SK-N-SH treated with all-trans-retinoic acid at 6 μM for 48 hours (cell line): ENCODE measurements around the gene LACRT.

Experiments
- ATAC-seq: fragments of 200-7000 bp; cut with Tn5 transposase; 3 replicates; pipeline ENCODE4 v1.9.1; 2020; ENCODE audit warnings: mild to moderate bottlenecking, moderate library complexity
- ARNTL ChIP-seq: fragments of 450-650 bp; formaldehyde crosslinking; IDR thresholded peaks from 2 replicates; pipeline ENCODE4 v1.5.0; 2020; ENCODE audit warnings: low read depth, mild to moderate bottlenecking, moderate library complexity, borderline replicate concordance
- BACH2 ChIP-seq: fragments of 250-450 bp; sonication (Bioruptor Pico); IDR thresholded peaks from 2 replicates; pipeline ENCODE4 v1.9.0; 2021; ENCODE audit warnings: mild to moderate bottlenecking, borderline replicate concordance
- CSDC2 ChIP-seq: fragments of 250-450 bp; sonication (Bioruptor Pico); IDR thresholded peaks from 2 replicates; pipeline ENCODE4 v1.5.0; 2020; ENCODE audit warnings: mild to moderate bottlenecking, moderate library complexity
- ESRRG ChIP-seq: fragments of 250-450 bp; sonication (Bioruptor Pico); IDR thresholded peaks from 2 replicates; pipeline ENCODE4 v1.6.1; 2021; ENCODE audit warnings: mild to moderate bottlenecking
- GLIS3 ChIP-seq: fragments of 250-450 bp; sonication (Bioruptor Pico); IDR thresholded peaks from 2 replicates; pipeline ENCODE4 v1.5.0; 2020; ENCODE audit warnings: mild to moderate bottlenecking, moderate library complexity
- ISL1 ChIP-seq: fragments of 250-450 bp; sonication (Bioruptor Pico); IDR thresholded peaks from 2 replicates; pipeline ENCODE4 v2.1.2; 2022; ENCODE audit warnings: mild to moderate bottlenecking, moderate library complexity
- OSR1 ChIP-seq: fragments of 250-450 bp; sonication (Bioruptor Pico); IDR thresholded peaks from 2 replicates; pipeline ENCODE4 v1.8.0; 2022; ENCODE audit warnings: moderate library complexity, mild to moderate bottlenecking, inconsistent platforms
- PPARA ChIP-seq: fragments of 250-450 bp; sonication (Bioruptor Pico); IDR thresholded peaks from 2 replicates; pipeline ENCODE4 v1.5.0; 2020; ENCODE audit warnings: mild to moderate bottlenecking, borderline replicate concordance
- RARB ChIP-seq: fragments of 250-450 bp; sonication (Bioruptor Pico); IDR thresholded peaks from 2 replicates; pipeline ENCODE4 v1.8.0; 2021; ENCODE audit warnings: mild to moderate bottlenecking, moderate library complexity
- SNAI2 ChIP-seq: fragments of 250-450 bp; sonication (Bioruptor Pico); IDR thresholded peaks from 2 replicates; pipeline ENCODE4 v1.5.0; 2020; ENCODE audit warnings: mild to moderate bottlenecking, moderate library complexity
- TCF4 ChIP-seq: fragments of 250-450 bp; sonication (Bioruptor Pico); IDR thresholded peaks from 2 replicates; pipeline ENCODE4 v1.8.0; 2021; ENCODE audit warnings: mild to moderate bottlenecking, moderate library complexity, borderline replicate concordance
- TOX ChIP-seq: fragments of 250-450 bp; sonication (Bioruptor Pico); IDR thresholded peaks from 2 replicates; pipeline ENCODE4 v1.8.0; 2021; ENCODE audit warnings: mild to moderate bottlenecking, moderate library complexity, borderline replicate concordance
- ZC3H10 ChIP-seq: fragments of 250-450 bp; sonication (Bioruptor Pico); IDR thresholded peaks from 2 replicates; pipeline ENCODE4 v1.5.1; 2021; ENCODE audit warnings: mild to moderate bottlenecking, moderate library complexity
- ZFP3 ChIP-seq: fragments of 250-450 bp; sonication (Bioruptor Pico); IDR thresholded peaks from 2 replicates; pipeline ENCODE4 v1.5.0; 2020; ENCODE audit warnings: mild to moderate bottlenecking, moderate library complexity
- ZFP30 ChIP-seq: fragments of 450-650 bp; formaldehyde crosslinking; IDR thresholded peaks from 2 replicates; pipeline ENCODE4 v1.5.0; 2022; ENCODE audit warnings: mild to moderate bottlenecking, moderate library complexity
- ZNF565 ChIP-seq: fragments of 450-650 bp; formaldehyde crosslinking; conservative IDR thresholded peaks from 2 replicates; pipeline ENCODE4 v1.5.0; 2020; ENCODE audit warnings: low read depth, mild to moderate bottlenecking, moderate library complexity
- ZNF70 ChIP-seq: fragments of 450-650 bp; formaldehyde crosslinking; IDR thresholded peaks from 2 replicates; pipeline ENCODE4 v1.5.0; 2020; ENCODE audit warnings: mild to moderate bottlenecking, moderate library complexity
- ZNF8 ChIP-seq: fragments of 450-650 bp; formaldehyde crosslinking; IDR thresholded peaks from 2 replicates; pipeline ENCODE4 v1.5.0; 2020; ENCODE audit warnings: mild to moderate bottlenecking, moderate library complexity
- TF ChIP-seq, protein P1 (sequence below): fragments of 250-450 bp; sonication (Bioruptor Pico); IDR thresholded peaks from 2 replicates; pipeline ENCODE4 v1.8.0; 2020; ENCODE audit warnings: mild to moderate bottlenecking, moderate library complexity, borderline replicate concordance
- TF ChIP-seq, protein P2 (sequence below): fragments of 250-450 bp; sonication (Bioruptor Pico); IDR thresholded peaks from 2 replicates; pipeline ENCODE4 v1.8.0; 2021; ENCODE audit warnings: low read depth, mild to moderate bottlenecking, moderate library complexity, borderline replicate concordance
- TF ChIP-seq, protein P3 (sequence below): fragments of 250-450 bp; sonication (Bioruptor Pico); IDR thresholded peaks from 2 replicates; pipeline ENCODE4 v1.5.0; 2020; ENCODE audit warnings: mild to moderate bottlenecking, moderate library complexity
- TF ChIP-seq, protein P4 (sequence below): fragments of 250-450 bp; sonication (Bioruptor Pico); IDR thresholded peaks from 2 replicates; pipeline ENCODE4 v1.5.1; 2021; ENCODE audit warnings: mild to moderate bottlenecking, moderate library complexity

LACRT gene

DNA sequence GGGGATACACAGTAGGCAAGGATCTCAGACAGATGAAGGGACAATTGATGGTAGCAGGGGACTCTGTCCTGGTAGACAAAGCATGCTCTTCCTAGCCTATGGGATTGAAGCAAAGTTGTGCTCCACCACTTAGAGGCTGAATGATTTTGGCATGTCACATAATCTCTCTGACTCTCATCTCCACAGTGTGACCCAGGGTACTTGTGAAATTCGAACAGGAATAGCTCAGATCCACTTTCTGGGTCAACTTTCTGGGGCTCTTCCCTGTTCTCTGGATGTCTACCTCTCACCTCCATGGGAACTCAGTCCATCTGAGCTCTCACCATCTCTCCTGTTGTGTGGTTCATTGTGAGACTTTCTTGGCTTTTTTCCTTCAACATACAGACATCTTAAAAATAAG, 15.1 kb upstream of the LACRT start:
- ATAC-seq, result no peak
- no peak for TF ChIP-seq BACH2 (CRISPR knock-in tag)
- no peak for TF ChIP-seq ZC3H10
- no peak for TF ChIP-seq TCF4 (CRISPR knock-in tag)
- no peak for TF ChIP-seq ZNF565

DNA sequence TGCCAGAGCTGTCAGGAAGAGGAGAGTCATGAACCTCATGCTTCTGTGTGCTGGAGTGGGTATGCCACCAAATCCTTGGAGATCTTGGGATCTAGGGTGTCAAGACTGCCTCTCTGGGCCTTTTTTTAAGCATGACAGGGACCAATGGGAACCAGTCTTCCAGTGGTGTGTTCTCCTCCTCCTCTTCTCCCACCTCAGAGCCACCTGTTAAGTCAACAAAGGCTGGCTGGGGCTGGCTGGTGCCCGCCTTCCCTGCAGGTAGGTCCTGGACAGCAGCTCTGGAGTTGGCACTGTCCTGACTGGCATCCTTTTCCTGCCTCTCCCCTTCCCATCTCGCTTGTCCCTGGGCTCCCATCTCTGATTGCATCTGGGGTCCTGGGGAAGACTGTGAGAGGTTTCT, 13.6 kb upstream of the LACRT start, which contains the start of gene DCD:
DCD (minus strand) TSS at position 101 of the 400 bp plus-strand sequence; CDS start at position 39, 62 bp downstream.
- TF ChIP-seq ZC3H10 (no peak), SNAI2 (CRISPR knock-in tag) (no peak), ZNF8 (CRISPR knock-in tag) (no peak), ZNF70 (CRISPR knock-in tag) (no peak), TCF4 (CRISPR knock-in tag) (no peak), ARNTL (CRISPR knock-in tag) (no peak), ISL1 (no peak), ZFP30 (CRISPR knock-in tag) (no peak), BACH2 (CRISPR knock-in tag) (no peak), TOX (CRISPR knock-in tag) (no peak), ESRRG (CRISPR knock-in tag) (no peak), OSR1 (CRISPR knock-in tag) (no peak), CSDC2 (CRISPR knock-in tag) (no peak), RARB (CRISPR knock-in tag) (no peak), GLIS3 (CRISPR knock-in tag) (no peak), PPARA (CRISPR knock-in tag) (no peak)
- TF ChIP-seq, protein P1, sequence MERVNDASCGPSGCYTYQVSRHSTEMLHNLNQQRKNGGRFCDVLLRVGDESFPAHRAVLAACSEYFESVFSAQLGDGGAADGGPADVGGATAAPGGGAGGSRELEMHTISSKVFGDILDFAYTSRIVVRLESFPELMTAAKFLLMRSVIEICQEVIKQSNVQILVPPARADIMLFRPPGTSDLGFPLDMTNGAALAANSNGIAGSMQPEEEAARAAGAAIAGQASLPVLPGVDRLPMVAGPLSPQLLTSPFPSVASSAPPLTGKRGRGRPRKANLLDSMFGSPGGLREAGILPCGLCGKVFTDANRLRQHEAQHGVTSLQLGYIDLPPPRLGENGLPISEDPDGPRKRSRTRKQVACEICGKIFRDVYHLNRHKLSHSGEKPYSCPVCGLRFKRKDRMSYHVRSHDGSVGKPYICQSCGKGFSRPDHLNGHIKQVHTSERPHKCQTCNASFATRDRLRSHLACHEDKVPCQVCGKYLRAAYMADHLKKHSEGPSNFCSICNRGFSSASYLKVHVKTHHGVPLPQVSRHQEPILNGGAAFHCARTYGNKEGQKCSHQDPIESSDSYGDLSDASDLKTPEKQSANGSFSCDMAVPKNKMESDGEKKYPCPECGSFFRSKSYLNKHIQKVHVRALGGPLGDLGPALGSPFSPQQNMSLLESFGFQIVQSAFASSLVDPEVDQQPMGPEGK, result no peak
- TF ChIP-seq, protein P2, sequence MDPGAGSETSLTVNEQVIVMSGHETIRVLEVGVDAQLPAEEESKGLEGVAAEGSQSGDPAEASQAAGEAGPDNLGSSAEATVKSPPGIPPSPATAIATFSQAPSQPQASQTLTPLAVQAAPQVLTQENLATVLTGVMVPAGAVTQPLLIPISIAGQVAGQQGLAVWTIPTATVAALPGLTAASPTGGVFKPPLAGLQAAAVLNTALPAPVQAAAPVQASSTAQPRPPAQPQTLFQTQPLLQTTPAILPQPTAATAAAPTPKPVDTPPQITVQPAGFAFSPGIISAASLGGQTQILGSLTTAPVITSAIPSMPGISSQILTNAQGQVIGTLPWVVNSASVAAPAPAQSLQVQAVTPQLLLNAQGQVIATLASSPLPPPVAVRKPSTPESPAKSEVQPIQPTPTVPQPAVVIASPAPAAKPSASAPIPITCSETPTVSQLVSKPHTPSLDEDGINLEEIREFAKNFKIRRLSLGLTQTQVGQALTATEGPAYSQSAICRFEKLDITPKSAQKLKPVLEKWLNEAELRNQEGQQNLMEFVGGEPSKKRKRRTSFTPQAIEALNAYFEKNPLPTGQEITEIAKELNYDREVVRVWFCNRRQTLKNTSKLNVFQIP (CRISPR knock-in tag), result no peak
- TF ChIP-seq, protein P3, sequence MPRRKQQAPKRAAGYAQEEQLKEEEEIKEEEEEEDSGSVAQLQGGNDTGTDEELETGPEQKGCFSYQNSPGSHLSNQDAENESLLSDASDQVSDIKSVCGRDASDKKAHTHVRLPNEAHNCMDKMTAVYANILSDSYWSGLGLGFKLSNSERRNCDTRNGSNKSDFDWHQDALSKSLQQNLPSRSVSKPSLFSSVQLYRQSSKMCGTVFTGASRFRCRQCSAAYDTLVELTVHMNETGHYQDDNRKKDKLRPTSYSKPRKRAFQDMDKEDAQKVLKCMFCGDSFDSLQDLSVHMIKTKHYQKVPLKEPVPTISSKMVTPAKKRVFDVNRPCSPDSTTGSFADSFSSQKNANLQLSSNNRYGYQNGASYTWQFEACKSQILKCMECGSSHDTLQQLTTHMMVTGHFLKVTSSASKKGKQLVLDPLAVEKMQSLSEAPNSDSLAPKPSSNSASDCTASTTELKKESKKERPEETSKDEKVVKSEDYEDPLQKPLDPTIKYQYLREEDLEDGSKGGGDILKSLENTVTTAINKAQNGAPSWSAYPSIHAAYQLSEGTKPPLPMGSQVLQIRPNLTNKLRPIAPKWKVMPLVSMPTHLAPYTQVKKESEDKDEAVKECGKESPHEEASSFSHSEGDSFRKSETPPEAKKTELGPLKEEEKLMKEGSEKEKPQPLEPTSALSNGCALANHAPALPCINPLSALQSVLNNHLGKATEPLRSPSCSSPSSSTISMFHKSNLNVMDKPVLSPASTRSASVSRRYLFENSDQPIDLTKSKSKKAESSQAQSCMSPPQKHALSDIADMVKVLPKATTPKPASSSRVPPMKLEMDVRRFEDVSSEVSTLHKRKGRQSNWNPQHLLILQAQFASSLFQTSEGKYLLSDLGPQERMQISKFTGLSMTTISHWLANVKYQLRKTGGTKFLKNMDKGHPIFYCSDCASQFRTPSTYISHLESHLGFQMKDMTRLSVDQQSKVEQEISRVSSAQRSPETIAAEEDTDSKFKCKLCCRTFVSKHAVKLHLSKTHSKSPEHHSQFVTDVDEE, result no peak
- ATAC-seq, result no peak

DNA sequence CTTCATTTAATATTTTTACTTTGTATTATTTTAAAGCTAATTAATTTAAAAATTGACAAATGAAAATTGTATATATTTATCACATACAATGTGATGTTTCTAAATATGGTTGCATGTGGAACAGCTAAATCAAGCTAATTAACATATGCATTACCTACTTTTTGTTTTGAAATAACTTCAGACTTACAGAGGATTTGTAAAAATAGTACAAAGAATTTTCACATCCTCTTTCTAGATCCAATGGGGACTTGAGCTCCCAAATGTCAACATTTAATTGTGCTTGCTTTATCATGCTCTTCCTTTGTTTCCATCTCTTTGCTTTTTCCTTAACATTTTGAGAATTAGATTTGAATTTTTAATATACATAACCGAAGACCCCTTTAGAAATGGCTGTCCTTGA, 6.9 kb upstream of the LACRT start:
- ATAC-seq, result no peak
- TF ChIP-seq PPARA (CRISPR knock-in tag), result no peak
- no peak for TF ChIP-seq TCF4 (CRISPR knock-in tag)
- TF ChIP-seq ISL1, result no peak
- TF ChIP-seq RARB (CRISPR knock-in tag), result no peak
- no peak for TF ChIP-seq ZNF70 (CRISPR knock-in tag)
- no peak for TF ChIP-seq TOX (CRISPR knock-in tag)
- TF ChIP-seq, protein P1, result no peak
- no peak for TF ChIP-seq ARNTL (CRISPR knock-in tag)
- TF ChIP-seq BACH2 (CRISPR knock-in tag), result no peak
- TF ChIP-seq, protein P4, sequence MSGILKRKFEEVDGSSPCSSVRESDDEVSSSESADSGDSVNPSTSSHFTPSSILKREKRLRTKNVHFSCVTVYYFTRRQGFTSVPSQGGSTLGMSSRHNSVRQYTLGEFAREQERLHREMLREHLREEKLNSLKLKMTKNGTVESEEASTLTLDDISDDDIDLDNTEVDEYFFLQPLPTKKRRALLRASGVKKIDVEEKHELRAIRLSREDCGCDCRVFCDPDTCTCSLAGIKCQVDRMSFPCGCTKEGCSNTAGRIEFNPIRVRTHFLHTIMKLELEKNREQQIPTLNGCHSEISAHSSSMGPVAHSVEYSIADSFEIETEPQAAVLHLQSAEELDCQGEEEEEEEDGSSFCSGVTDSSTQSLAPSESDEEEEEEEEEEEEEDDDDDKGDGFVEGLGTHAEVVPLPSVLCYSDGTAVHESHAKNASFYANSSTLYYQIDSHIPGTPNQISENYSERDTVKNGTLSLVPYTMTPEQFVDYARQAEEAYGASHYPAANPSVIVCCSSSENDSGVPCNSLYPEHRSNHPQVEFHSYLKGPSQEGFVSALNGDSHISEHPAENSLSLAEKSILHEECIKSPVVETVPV (CRISPR knock-in tag), result no peak
- no peak for TF ChIP-seq ZFP30 (CRISPR knock-in tag)
- TF ChIP-seq SNAI2 (CRISPR knock-in tag), result no peak
- no peak for TF ChIP-seq ZC3H10
- no peak for TF ChIP-seq ZNF8 (CRISPR knock-in tag)
- TF ChIP-seq ZFP3, result no peak
- no peak for TF ChIP-seq ZNF565
- TF ChIP-seq CSDC2 (CRISPR knock-in tag), result no peak
